CD4-positive, alpha-beta T cell treated with Interleukin-15 for 1 hour (primary cell): ENCODE results near the gene RIPOR2.
A peak's percentile ranks its signal among the peaks of the same experiment; 100 is the strongest.

Experiments
- DNase-seq: peaks from one replicate; pipeline ENCODE4 v3.0.0-alpha.2; 2020

The RIPOR2 gene, protein sequence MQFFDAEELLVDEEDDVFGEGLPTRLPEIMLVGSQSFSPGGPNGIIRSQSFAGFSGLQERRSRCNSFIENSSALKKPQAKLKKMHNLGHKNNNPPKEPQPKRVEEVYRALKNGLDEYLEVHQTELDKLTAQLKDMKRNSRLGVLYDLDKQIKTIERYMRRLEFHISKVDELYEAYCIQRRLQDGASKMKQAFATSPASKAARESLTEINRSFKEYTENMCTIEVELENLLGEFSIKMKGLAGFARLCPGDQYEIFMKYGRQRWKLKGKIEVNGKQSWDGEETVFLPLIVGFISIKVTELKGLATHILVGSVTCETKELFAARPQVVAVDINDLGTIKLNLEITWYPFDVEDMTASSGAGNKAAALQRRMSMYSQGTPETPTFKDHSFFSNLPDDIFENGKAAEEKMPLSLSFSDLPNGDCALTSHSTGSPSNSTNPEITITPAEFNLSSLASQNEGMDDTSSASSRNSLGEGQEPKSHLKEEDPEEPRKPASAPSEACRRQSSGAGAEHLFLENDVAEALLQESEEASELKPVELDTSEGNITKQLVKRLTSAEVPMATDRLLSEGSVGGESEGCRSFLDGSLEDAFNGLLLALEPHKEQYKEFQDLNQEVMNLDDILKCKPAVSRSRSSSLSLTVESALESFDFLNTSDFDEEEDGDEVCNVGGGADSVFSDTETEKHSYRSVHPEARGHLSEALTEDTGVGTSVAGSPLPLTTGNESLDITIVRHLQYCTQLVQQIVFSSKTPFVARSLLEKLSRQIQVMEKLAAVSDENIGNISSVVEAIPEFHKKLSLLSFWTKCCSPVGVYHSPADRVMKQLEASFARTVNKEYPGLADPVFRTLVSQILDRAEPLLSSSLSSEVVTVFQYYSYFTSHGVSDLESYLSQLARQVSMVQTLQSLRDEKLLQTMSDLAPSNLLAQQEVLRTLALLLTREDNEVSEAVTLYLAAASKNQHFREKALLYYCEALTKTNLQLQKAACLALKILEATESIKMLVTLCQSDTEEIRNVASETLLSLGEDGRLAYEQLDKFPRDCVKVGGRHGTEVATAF

DNA sequence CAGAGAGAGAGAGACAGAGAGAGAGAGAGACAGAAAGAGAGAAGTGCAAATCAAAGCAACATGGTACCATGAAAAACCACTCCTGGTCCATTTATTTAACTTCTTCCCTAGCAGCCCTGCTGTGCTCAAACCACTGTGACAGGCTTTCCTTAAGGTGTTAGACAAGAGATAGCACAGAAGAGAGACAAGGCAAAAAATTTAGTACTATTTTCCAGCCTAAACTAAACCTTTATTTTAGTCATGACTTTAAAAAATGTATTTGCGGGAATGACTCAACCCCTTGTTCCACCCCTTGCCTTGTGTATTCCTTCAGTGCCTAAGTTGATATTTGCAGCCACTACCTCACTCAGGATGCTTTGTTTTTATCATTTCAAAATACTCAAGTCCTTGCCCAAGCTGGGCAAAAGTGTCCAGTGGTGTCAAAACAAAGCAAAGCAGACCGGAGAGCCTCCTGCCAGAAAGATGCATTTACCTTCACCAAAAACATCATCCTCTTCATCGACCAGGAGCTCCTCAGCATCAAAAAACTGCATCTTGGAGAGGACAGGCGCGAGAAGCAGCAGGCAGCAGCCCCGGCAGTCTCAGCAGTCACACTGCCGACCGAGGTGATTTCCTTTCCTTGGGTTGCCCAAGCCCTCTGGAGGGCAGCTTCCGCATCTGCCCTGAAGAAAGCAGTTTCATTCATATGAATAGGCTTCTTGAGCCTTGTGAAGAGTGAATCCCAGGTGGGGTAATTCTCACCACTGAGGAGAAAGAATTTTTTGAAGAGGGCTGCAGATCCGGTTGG lies at the start of gene RIPOR2:
TSS of gene RIPOR2 (minus strand) at position 595 of the 787 bp plus-strand sequence. CDS start at position 533, 62 bp downstream.
- DNase-seq = peak; percentile 85

DNA sequence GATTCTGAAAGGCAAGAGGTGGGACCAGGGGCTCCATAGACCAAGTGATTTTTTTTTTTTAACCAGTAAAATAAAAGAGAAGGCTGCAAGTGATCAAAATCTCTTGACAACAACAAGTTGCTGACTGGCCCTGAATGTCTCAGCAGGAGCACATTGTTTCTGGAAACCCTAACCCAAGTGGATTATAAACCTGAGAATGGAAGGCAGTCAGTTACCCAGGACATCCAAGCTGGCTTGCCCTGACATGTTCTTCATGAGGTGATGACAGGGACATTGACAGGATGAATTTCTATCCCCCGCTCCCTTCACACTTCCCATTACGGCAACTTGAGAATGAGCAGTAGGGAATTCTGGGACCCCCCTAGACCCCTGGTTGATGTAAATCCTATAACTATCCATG lies 49.6 kb upstream of the RIPOR2 start:
- DNase-seq = no peak

DNA sequence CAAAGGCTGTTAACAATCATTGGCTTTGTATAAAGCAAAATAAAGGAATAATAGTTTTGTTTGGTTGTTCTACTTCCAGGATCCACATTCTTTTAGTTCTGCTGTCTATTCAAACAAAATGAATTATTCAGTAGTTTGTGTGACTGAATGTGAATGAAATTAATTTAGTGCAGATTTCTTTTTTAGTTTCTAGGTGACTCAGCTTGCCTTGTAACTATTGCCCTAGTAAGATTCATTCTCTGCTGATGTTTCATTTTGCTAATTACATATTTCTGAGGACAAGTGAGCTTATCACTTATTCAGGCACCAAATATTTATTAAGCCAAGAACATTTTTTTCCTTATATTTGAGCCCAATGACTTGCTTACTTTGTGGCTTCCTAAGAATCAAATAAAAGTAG lies 46.5 kb upstream of the RIPOR2 start:
- DNase-seq = no peak

DNA sequence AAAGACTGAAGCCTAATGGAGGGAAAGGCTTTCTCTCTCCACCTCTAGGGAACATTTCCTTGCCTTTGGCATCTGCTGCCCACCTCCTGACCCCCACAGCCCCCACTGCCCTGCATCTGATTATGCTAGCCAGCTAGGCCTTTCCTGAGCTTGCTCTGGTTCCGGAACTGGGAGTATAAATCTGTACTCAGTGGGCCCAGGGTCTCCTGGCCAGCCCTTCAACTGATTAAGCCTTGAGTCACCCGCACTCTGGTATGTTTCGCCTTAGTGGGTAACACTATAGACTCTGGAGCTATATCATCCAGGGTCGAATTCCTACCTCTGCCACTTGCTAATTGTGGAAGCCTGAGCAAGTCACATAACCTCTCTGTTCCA lies 45.6 kb upstream of the RIPOR2 start:
- DNase-seq = no peak

DNA sequence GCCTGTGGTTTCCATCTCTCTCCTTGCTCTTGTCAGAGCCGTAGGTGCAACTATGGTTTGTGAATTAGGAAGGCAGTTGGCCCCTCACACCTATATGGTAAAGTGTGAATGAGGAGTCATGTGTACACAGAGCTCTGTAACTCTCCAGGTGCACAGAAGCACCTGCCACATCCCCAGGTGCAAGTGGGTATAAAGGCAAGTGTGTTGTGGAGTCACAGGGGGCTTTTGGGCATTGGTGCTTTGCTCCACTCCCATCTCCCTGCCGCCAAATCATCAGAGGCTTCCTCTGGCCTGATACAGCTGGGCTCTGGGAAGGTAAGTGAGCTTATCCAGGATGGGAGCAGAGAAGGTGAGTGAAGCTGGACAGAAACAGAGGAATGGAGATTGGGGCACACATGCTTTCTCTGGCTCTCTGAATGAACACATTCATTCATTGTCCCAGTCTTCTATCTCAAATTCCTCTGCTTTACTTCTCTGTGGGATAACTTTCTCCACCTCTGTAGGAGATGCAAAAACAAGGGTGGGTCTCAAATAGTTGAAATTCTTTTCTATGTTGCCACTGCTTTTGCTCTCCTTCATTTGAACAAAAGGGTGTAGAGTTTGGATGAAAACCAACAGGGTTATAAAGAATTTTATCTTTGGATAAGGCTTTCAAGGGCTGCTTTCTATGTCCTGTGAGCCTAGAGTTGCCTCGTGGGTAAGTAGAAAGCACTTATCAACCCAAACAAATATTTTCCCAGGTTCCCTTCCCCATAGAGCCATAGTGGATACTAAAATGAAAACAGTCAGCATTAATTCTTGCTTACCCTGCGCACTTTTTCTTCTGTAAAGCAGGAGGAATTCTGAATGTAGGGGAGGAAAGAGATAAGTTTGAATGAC lies 45.0 kb upstream of the RIPOR2 start:
- DNase-seq = no peak

DNA sequence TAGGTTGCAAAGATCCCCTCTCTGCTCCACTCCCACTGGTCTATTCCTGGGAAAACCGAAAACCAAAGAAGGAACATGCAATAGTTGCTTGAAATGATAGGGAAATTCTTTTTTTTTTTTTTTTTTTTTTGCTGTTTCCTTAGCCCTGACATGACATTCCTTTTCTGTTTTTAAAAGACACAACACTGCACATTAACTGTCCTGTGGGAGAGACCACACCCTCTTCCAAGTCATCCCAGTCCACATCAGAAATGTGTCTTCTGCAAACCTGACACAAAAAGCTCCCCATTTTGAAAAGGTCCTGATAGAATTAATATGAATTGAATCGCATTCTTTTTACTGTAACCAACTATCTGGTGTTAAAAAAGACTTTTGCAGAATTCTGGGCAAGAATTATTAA lies 43.4 kb upstream of the RIPOR2 start:
- DNase-seq = no peak

DNA sequence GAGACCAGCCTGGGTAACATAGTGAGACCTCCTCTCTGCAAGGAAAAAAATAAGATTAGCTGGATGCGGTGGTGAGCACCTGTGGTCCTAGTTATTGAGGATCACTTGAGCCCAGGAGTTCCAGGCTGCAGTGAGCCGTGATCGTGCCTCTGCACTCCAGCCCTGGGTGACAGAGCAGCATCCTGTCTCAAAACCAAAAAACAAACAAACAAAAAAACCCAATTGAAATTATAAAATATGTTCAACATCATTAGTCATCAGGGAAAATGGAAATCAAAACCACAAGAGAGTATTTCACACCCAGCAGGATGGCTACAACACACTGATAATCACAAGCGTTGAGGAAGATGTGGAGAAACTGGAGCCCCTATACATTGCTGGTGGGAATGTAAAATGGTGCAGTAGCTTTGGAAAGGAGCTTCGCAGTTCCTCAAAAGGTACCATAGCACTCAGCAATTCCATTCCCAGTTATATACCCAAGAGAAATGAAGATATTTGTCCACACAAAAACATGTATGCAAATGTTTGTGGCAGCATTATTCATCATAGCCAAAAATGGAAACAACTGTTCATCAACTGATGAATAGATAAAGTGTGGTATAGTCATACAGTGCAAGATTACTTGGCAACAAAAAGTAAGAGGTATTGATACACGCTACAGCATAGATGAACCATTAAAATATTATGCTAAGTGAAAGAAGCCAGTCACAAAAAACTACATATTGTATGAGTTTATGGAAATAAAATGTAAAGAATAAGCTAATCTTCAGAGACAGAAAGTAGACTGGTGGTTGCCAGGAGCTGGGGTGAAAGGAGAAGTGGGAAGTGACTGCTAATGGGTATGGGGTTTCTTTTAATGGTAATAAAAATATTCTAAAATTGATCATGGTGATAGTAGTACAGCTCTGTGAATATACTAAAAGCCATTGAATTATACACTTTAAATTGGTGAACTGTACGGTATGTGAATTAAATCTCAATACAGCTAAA lies 38.7 kb upstream of the RIPOR2 start:
- no peak for DNase-seq

DNA sequence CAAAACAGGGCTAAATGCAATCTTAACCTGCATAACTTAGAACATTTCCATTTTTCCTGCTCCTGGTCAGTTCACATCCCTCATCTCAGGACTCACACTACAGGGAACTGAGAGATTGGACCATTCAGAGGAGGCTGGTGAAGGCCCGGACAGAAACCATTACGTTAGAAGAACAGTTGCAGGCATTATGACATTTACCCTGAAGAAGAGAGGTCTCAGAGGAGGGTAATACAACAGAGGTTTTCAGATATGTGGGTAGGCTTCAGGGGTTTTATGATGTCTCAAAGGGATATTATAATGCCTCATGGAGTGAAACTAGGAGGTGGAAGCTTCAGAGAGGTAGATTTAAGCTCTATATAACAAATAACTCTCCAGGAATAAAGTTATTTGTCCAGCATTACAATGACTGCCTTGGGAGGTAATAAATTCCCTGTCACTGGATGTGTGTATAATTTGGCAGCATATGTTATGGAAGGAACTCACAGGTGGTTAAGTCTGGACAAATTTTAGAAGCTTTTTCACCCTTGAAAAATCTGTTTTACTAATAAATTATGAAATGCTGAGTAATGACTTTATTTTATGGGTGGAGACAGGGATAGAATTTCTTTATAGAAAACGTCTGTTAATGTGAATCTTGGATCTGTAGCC lies 36.7 kb upstream of the RIPOR2 start:
- DNase-seq = no peak

DNA sequence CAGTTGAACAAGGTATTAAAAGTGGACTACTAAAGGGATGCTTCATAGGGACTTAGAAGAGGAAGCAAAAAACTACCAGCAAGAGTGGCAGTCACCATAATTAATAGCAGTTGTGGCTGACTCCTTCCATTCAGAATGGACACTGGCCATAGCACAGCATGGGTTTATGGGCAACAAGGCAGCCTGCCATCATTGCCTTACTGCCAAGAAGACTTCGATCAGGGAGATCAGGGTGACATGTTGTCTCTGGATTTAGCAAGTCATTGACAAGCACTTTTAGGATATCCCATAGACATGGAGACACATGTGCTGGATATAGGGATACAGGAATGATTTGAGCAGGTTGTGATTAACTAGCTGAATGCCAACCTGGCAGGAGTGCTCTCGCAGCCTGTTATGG lies 35.3 kb upstream of the RIPOR2 start:
- no peak for DNase-seq

DNA sequence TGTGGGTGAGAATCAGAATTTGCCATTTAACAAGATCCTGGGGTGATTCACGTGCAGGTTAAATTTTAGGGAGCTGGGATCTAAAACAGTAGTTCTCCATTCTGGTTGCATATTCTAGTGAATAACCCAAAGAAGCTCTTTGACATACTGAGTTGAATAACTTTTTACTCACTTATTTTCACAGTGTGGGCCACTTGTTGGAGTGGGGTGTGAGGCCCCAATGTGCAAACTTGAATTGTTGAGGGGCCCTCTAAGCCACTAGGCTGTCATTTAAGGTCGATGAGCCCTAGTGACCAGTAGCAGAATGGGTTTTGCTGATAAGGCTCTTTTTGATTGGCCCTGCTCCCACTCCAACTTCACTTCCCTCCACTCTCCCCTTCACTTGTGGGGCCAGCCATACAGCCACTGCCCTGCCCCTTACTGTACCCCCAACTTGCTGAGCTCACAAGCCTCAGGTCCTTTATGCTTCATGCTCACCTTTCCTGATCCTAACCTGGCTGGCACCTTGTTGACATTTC lies 33.6 kb upstream of the RIPOR2 start:
- no peak for DNase-seq

DNA sequence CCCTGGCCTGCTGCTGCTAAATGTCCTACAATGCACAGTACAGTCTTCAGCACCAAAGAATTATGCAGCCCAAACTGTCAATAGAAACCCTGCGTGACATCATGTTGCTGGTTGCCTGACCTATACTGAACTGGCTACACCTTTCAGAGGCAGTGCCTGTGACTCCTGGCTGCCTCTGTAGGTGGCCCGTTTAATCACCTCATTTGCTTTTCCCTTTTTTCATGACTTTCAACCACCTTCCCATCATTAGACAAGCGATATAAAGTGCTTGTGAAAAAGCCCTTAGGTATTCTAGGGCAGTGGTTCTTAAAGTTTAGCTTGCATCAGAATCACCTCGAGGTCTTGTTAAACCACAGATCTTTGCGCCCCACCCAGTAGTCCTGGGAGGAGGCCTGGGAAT lies 33.0 kb upstream of the RIPOR2 start:
- DNase-seq = no peak

DNA sequence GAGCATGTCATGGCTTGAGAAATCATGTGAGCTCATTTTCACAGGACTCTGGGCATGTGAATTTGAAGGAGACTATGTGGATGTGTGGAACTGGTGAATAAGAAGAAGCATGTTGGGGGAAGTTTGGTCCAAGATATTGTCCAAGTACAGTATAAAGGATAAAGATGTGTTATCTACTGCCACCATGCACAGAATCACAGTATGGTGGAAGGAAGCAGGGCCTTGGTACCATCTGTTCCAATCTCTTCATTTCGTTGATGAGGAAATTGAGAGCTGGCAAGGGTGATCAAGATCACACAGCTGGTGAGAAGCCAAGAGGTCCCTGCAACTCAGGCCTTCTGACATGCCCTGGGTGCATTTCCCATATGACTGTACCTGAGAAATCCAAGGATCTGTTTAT lies 31.5 kb upstream of the RIPOR2 start:
- DNase-seq = no peak

DNA sequence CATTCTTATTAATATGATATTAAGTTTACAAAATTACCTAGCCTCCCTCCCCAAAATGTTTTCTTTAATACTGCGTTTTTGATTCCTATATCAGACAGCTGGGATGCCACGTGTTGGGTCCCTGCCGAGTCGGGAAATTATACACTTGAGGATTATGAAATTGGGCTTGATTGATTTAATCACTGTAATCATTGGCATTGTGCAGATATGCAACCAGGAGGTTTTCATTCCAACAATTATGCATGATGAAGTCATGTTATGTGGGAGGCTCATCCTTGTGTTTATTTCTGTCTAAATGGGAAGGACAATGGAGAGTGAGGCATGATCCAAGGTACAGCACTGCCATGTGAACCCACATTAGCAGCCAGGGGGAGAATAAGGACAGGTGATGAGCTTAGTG lies 30.6 kb upstream of the RIPOR2 start:
- DNase-seq = no peak

DNA sequence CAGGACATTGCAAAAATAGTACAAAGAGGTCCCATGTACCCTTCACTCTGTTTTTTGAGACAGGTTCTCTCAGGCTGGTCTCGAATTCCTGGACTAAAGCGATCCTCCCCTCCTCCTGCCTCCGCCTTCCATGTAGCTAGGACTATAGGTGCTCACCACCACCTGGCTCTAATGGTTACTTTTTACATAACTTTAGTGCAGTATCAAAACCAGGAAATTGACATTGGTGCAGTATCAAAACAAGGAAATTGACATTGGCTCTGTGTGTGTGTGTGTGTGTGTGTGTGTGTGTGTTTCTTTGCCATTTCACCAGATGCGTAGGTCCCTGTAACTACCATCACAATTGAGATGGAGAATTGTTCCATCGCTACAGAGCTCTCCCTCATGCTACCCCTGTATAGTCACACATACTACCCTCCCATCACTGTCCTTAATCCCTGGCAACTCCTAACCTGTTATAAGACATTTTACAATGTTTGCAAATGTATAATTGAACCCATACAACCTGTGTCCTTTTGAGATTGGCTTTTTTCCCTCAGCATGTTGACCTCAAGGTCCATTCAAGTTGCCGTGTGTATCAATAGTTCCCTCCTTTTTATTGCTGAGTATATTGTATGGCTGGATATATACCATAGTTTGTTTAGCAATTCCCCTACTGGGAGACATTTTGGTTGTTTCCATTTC lies 28.3 kb upstream of the RIPOR2 start:
- no peak for DNase-seq

DNA sequence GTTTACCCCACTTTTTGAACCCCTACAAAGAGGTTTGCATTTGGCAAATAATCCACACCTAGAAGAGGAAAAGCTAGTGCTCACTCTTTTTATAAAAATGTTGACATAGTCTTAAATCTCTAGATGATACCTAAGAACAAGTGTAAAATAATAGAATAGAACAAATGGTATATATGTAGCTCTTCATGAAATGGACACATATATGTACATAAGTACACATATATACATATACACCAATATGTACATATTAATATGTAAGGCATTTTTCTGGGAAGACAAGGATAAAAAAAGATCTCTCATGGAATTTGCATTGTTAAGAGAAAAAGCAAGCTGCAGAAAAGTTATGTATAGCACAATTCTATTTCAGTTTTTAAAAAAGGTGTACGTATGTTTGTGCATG lies 27.6 kb upstream of the RIPOR2 start:
- DNase-seq = no peak

DNA sequence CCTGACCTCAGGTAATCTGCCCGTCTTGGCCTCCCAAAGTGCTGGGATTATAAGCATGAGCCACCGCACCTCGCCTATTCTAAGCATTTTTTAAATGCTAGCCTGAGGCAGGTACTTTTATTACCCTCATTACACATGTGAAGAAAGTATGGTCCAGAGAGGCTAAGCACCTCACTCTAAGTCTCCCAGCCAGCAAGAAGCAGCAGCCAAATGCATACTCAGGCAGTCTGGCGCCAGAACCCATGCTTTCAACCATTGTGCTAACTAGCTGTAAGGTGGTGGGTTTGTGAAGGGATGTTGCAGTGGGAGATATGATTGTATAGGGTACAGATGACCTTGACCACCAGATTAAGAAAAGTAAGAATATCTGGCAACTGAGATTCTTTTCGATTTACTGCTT lies 26.1 kb upstream of the RIPOR2 start:
- no peak for DNase-seq

DNA sequence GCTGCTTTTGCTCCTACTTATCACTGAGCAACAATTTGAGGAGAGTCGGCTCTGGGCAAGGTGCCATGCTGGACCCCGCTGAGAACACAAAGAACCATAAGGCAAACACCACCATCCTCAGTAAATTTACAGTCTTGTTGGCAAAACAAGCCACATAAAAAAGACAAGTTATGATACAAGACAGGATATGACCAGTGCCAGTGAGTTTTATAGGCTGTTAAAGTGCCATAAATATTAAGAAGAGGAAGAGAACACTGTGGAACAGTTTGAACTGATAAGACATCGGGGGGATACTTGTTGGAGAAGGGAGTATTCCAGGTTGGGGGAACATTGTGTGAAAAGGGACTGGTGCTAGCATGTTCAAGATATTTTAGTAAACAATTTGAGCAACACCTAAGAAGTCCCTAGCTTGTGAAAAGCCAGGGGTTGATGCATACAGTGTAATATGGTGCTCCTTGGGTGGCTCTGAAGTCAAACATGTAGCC lies 25.3 kb upstream of the RIPOR2 start:
- no peak for DNase-seq

DNA sequence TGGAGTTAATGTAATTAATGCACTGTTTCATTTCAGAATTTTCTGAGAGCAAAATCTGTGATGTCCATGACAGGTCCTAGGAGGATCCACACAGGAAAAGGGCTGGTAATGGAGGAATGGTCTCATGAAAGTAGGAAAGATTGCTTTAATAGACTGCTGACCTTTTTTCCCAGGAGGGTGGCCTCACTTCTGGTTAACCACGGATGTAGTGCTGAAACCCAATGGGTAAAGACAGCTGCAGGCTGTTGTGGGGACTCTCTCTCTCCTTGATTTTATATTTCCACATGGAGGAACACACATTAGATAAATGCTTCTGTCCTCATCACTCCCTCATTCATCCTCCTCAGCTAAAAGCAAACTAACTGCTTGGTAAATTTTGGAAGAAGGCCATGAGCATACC lies 23.6 kb upstream of the RIPOR2 start:
- no peak for DNase-seq

DNA sequence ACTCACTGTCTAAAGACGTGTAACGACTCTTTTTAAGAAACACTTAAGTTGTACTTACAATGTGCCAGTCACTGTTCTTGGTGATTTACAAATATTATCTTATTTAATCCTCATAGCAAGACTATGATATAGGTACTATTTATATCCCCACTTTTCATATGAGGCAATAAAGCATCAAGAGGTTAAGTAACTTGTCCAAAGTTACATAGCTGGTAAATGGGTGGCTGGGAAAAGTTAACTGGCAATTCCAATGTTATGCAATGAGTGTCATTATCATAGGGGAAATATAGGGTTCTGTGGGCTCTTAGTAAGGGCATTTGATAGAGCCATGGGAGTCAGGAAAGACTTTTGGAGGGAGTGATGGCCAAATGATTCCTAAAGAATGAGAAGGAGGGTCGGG lies 21.4 kb upstream of the RIPOR2 start:
- no peak for DNase-seq
